Stimulated activated CD4-positive, alpha-beta T cell treated with anti-CD3 and anti-CD28 coated beads, TNF-alpha, amount 100 ng/mL, for 1 hour (primary cell): ENCODE measurements around the gene OTUD5.

Experiments used
- DNase-seq, 3 donors: peaks; one replicate each; pipeline ENCODE4 v3.0.0-alpha.2; 2020; ENCODE audit warnings: low read depth in 3 of 3, low spot score in 1 of 3

OTUD5 gene

DNA sequence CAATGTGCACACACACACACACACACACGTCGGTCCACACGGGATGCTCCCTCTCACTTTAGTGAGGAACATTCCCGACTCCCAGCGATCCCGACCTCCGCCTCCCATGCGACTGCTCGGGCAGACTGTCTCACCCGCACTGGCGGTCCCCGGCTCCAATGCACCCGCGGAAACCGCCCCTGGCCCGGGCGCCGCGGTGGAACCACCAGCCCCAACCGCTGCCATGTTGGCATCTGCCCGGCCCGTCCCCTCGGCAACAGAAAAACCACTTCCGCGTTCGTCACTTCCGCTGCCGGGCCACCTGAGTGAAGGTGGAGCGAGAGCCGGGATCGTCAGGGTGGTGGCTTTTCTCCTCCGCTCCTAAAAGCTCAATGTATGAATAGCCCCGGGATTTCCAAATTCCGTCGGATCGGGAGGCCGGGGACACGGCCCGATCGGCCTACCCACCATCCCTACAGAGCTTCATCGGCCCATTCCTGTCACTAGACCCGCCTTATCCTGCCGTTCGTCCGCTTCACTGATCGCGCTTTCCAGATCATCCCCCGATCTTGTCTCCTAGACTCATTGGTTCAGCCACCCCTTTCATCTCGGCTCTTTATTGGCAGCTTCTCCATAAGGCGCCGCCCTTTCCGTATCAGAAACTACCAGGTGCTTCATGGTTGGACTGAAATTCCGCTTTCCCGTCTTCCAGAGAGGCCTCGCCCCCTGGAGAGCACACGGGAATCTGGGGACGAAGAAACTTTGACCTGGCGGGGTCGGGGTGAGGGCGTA is 45.8 kb downstream of the OTUD5 start, which contains the start of gene SLC35A2:
Gene SLC35A2 (minus strand): TSS at position 235 of the 771 bp plus-strand sequence. CDS start 10 bp downstream, at position 225.
- DNase-seq = peak; percentile 59 to 84 (median 74)

DNA sequence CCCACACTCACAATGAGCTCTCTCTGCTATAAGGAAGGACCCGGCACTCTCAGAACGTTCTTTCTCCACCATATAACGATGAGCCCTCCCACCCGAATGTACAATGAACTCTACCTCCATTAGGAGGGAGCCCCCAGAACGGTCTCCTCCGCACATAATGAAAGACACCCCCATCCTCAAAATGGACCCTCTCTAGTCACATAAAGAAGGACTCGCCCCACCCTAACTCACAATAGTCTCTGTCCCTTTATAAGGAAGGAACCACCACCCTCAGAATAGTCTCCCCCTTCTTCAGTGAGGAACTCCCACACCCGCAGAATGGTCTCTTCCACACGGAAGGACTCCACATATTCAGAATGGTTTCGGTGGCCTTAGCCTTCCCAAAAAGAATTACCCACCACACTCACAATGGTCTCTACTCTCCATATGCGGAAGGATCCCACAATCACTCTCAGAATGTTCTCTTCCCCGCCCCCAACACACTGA is 46.4 kb downstream of the OTUD5 start:
- DNase-seq = no peak

DNA sequence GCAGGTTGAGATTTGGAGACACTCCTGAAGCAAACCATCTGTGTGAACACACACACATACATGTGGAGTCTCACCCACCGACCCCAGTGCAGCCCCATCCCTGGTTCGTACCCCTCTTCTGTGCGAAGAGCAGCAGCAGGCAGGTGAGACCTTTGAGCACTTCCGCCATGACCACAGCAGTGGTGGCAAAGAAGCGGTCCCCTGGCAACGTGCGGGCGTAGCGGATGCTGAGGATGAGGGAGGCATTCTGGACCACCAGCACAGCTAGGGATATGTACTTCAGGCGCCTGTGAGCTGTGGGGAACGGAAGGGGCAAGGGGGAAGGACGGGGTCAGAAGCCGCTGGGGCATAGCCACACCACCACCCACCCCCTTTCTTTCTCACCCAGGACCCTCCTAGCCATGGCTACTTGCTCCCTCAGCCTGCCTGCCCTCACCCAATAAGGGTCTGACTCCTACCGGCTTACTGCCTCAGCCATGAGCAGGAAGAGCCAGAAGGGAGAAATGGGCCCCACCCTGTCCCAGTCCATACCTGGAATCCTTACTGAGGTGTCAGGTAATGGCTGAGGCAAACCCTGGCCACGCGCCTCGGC is 47.6 kb downstream of the OTUD5 start:
- DNase-seq = no peak

DNA sequence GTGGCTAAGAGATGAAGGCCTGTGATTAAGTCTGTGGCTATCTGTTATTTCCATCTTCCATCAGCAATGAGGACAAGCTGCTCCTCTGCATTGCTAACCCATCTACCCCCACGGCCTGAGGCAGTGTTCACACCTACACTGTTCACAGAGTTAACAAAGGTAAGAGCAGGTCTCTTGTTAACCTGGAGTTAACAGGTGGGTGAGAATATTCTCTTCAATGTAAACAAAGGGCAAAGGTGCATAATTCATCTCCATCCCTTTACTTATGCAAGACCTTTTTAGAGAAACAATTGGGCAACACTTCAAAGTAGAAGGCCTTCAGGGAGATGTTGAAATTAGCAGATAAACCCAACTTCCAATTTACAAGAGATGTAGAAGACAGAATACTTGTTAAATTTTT is 48.8 kb downstream of the OTUD5 start:
- DNase-seq = no peak

DNA sequence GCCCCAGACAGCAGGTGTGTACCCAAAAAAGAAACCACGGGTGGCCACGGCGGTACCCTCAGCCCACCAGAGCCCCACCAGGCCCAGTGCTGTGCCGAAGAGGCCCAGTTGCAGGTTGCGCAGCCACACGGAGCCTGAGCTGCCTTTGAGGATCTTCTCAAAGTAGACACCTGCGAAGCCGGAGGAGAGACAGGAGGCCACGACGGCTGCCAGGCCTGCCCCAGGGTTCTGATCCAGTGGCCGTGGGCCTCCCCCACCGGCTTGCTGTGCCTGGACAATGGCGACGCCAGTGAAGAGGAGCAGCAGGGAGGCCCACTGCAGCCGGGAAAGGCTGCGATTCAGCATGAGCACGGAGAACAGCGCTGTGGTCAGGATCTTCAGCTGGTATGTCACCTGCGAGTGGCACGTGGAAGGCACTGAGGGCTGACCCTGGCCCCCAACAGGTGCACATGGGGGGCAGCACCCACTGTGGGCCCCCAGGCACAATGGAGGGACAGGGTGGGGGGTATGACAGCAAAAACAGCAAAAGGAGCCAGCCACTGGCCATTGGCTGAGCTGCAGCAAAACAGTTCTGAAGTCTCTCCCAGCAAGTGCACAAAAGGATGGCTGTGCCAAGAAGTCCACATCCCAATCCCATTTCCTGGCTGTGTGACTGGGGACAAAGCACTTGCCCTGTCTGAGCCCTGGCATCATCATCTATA is 52.2 kb downstream of the OTUD5 start:
- DNase-seq = no peak

DNA sequence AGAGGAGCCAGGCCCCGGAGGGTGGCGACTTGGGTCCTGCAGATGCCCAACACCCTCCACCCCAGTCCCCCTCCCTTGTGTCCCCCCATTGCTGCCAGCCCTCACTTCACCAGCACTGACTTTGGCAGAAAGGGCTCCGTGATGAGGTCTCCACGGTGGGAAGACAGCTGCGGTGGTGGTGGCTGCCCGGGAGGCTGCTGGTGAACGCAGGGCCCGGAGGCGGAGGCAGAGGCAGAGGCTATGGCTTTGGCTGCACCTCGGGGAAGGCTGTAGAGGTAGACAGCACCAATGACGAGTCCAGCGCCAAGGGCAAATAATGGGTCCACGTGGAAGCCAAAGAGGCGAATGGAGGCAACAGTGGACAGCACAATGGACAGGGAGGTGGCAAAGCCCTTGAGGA is 52.8 kb downstream of the OTUD5 start:
- DNase-seq = no peak

DNA sequence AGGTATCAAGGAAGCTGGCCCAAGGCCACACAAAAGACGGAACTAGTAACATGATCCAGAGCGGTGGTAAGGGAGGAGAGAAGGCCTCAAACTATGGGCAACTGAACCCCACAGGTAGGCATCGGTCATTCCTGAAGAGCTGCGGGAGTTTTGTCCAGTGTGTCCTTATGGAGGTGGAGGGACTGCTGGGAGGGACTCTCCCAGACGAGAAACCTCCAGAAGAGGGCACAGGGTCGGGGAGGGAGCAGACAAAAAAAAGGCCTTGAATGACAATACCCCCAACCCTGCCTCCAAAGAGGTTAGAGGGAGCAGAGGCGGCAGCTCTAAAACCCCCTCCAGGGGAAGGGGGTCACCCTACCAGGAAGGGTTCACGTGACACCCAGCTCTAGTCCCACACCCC is 53.2 kb downstream of the OTUD5 start:
- DNase-seq = no peak

DNA sequence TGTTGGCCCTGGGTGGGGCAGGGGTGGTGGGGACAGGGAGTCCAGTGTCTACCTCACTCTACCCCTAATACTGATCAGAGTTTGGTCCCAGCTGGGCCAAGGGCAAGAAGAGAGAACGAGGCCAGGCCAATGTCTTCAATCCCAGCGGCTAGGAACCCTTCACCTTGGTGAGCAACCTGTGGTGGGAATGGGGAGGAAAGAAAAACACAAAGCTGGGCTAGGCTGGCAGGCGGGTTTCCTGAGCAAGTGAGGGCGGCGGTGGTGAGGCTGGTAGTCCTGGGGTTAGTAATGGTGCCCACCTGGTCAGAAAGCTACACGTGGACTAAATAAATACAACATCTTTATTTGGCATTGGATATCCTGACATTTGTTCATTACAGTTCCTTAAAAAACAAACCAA is 54.1 kb downstream of the OTUD5 start:
- no peak for DNase-seq

DNA sequence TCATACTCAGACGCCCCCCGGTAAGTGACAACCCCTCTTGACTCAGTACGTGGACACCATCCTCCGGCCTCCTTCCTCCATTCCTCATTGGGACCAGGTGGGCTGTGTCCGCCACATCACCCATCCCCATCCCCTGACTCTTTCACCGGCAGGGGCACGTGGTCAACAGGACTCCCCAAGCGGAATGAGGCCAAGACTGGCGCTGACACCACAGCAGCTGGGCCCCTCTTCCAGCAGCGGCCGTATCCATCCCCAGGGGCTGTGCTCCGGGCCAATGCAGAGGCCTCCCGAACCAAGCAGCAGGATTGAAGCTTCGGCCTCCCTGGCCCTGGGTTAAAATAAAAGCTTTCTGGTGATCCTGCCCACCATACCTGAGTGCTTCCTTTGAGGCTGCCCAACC is 54.6 kb downstream of the OTUD5 start:
- no peak for DNase-seq

DNA sequence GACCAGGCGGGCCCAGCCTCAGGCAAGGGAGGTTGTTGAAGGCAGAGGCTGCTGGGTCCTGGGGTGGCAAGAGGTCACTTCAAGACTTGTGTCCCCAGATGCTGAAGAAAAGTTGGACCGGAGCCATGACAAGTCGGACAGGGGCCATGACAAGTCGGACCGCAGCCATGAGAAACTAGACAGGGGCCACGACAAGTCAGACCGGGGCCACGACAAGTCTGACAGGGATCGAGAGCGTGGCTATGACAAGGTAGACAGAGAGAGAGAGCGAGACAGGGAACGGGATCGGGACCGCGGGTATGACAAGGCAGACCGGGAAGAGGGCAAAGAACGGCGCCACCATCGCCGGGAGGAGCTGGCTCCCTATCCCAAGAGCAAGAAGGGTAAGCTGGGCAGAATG is 55.3 kb downstream of the OTUD5 start:
- no peak for DNase-seq

DNA sequence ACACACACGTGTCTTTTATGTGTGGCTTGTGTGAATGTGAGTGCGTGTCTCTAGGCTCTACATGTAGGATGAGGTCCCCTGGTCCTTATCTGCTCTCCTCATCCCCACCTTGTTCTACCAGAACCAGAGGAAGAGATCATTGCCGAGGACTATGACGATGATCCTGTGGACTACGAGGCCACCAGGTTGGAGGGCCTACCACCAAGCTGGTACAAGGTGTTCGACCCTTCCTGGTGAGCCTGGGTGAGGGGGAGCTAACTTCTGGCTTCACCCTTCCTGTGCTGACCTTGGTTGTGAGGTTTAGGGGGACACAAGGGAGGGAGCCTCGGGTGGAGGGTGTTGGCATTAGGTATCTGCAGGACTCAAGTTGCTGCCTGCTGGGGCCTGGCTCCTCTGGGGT is 56.3 kb downstream of the OTUD5 start:
- DNase-seq = no peak

DNA sequence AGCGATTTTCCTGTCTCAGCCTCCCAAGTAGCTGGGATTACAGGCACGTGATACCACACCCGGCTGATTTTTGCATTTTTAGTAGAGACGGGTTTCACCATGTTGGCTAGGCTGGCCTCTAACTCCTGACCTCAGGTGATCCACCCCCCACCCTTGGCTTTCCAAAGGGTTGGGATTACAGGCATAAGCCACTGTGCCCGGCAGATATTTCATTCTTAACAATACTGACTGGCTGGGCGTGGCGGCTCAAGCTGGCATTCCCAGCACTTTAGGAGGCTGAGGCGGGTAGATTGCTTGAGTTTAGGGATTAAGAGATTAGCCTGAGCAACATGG is 58.4 kb downstream of the OTUD5 start:
- no peak for DNase-seq

DNA sequence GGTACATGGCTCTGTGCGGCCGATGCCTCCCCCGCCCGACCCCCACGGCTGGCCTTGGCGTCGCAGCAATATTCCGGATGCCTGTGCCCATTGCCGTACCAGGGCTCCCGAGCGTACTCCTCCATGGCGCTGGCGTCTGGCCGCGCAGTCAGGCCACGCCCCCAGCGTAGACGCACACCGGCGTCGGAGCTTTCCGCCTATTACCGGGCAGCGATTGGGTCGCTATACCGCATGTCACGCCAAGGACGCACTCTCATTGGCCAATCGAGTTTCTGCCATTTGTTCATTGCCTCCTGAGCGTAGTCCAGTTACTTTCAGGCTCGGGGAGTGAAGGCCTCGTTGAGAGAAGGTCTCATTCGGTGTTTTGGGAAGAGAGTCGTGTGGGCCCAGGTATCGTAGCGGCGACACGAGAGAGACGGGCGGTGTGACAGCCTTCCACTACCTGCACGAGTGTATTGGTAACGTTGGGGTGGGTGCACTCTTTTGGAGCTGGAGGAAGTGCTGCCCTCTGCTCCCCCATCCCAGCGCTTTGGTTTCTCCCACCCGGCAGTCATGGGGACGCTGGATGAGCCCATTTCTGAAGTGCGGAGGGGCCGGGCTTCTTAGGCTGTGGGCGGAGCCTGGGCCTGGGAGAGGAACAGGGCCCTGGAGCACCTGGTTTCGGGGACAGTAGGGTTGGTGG is 59.6 kb downstream of the OTUD5 start, which contains the start of the genes PQBP1 and TIMM17B:
Gene PQBP1 (plus strand): TSS at position 306 of the 682 bp plus-strand sequence. CDS start 580 bp downstream, outside the sequence.
Gene TIMM17B (minus strand): TSS at position 144 of the 682 bp plus-strand sequence. CDS start 19 bp downstream, at position 125.
- peak; percentile 62 to 72 (median 67) for DNase-seq

DNA sequence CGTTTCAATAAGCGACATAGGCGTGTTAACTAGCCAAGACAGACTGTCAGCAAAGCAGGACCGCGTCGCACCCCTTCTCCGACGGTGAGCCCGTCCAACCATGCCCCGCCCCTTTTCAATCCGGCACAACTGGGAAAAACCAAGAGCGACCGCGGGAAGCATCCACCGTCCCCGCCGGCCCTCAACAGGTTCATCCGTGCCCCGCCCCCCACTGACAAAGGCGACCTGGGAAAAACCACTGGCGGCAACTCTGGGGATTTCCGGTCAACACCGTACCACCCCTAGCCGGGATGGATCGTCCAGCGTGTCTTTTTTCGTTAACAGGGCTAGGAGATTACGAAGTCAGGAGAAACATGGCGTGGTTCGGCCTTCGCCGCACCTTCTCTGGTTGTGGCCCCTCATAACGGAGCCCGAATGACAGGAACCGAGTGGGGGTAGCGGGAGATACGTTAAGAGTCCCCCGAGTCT is 60.2 kb downstream of the OTUD5 start:
- DNase-seq = no peak

DNA sequence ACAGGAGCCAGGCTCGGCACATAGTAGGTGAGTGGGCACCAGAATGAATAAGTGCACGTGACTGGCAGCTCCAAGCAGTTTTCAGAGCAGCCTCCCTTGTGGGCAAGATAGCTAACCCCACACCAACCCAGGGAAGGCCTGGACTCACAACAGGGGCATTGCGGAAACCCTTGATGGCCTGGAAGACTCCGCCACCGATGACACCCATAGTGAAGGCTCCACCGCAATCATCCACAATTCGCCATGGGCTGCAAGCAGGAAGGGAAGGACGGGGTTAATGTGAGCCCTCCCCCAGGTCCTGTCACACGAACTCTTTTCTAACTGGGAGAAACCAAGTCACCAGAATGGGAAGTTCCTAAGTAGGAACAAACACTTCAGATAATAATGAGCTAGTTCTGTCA is 60.8 kb downstream of the OTUD5 start:
- no peak for DNase-seq

DNA sequence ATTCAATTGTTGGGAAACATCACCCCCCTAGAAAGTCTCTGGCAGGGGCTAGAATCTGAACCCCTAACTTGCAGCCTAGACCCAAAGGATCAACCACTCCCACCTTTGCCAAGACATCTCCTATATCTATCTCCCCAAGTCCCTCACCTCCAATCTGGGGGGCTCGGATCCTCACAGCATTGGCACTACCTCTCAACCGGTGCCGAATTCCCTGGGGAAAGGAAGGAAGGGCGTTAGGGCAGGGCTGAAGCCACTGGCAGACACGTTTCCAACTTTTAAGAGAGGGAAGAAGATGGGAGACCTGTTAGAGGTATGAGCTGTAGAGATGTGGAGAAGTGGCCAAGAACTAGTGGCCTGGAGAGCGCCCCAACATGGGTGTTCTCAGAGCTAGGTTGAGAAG is 62.5 kb downstream of the OTUD5 start:
- DNase-seq = no peak

DNA sequence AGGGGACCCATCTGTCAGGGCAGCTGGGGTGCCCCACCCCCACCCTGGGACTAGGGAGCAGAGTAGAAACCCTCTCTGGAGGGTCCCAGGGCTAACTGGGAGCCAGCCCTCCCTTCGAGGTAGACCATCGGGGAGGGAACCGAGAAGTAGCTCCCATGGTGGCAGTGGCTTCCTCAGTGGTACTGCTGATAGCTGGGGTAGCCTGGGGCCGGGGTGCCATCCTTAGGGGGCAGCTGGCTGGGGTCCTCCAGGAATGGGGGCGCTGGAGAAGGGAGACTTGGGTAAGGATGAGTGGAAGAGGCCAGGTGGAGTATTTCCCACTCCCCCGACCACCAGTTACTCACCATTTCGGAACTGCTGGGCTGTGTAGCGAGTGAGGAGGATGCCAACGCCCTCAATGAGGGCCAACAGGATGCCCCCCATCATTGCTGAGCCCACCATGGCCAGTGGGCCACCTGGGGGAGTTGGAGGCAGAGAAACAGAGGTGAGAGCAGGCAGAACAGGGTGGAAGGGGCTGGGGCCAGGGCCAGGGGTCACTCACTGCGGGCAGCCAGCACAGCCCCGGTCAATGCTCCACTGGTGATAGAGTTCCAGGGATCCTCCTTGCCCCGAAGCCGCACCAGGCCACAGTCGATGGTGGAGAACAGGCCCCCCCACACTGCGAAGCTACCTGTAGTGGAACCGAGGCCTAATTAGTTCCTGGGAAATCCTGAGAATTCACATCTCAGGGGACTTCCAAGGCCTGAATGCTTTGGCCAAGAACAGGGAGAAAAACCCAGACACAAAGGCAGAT is 63.7 kb downstream of the OTUD5 start:
- no peak for DNase-seq

DNA sequence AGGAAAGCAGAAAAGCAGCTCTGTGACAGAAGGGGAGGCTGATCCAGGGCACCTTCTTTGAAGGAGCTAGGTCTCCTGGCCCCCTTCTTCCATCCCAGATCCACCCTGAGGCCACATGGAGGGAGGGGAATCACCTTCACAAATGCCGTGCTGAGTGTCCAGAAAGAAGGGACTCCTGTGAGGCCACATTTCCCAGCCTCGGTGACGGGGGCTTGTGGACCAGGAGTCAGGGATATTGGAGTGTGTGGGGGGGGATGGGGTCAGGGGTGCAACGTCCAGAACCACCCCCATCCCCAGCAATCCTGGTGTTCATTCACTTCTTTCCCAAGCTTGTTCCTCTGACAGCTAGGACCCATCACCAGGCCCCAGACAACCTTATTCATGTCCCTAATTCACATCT is 64.5 kb downstream of the OTUD5 start:
- no peak for DNase-seq

DNA sequence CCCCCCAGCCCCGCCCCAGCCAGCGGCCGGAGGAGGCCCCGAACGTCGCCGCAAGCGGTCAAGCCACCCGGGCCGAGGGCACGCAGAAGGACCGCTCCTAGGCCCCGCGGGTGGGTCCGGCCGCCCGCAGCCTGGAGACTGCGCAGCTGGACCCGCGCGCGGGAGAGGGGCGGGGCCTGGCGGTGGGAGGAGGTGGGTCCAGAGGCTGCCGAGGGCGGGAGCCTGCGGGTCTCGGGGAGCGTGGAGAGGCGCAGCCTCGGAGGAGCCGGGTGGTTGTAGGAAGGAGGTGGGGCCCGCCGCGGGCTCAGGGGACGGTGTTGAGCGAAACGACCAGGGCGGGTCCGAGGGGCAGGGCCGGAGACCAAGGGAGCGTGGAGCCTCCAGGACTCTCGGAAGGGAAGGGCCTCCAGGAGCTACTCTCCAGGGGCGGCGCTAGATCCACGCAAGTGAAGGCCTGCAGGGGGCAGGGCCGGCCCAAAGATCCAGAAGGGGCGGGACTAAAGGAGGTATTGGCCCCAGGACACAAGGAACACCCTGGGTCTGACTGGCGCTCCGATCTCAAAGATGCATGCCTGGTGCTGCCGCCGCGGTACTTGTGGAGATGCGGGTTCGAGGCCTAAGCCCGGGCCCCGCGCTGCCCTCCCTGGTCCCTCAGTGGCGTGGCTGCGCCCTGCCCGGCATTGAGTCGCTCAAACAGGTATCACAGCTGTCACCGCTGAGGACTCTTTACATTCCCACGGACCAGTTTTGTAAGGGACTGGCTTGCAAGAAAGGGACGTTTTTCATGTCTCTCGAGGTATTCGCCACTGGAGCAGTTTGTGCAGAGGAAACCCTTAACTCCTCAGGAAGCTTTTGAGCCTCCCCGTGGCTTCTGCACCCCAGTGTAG is 65.8 kb downstream of the OTUD5 start:
- peak in 2 of 3 donors; percentile 36 to 51 for DNase-seq
